HG03575 (cell line): ENCODE data around the gene BOD1L1.

ENCODE experiments used
- ATAC-seq: cut with Tn5 transposase; IDR thresholded peaks from one replicate; pipeline ENCODE4 v1.9.1; 2021; ENCODE audit not compliant: unreplicated experiment, insufficient number of reproducible peaks, low FRiP score; ENCODE audit errors: extremely low read depth

Gene BOD1L1

GRCh38 chr4:13543032-13543838, 84.3 kb downstream of the BOD1L1 start:
- ATAC-seq = no peak

- no peak for ATAC-seq
Observed at GRCh38 chr4:13542577-13543031, 84.9 kb downstream of the BOD1L1 start.

- ATAC-seq = no peak
Observed at GRCh38 chr4:13541720-13542576, 85.6 kb downstream of the BOD1L1 start.

- no peak for ATAC-seq
Observed at GRCh38 chr4:13541176-13541604, 86.3 kb downstream of the BOD1L1 start.

- ATAC-seq = no peak
Observed at GRCh38 chr4:13540446-13541175, 86.9 kb downstream of the BOD1L1 start.

GRCh38 chr4:13539619-13540445, 87.7 kb downstream of the BOD1L1 start:
- no peak for ATAC-seq

- ATAC-seq = no peak
Observed at GRCh38 chr4:13539047-13539618, 88.4 kb downstream of the BOD1L1 start.

GRCh38 chr4:13538427-13538973, 89.0 kb downstream of the BOD1L1 start:
- ATAC-seq = no peak

- no peak for ATAC-seq
Observed at GRCh38 chr4:13537832-13538177, 89.7 kb downstream of the BOD1L1 start.

GRCh38 chr4:13537011-13537831, 90.3 kb downstream of the BOD1L1 start:
- ATAC-seq = no peak

GRCh38 chr4:13536607-13537006, 90.9 kb downstream of the BOD1L1 start:
- no peak for ATAC-seq

- ATAC-seq = no peak
Observed at GRCh38 chr4:13535708-13536361, 91.7 kb downstream of the BOD1L1 start.

- ATAC-seq = no peak
Observed at GRCh38 chr4:13535118-13535517, 92.4 kb downstream of the BOD1L1 start.

- no peak for ATAC-seq
Observed at GRCh38 chr4:13534344-13535063, 93.0 kb downstream of the BOD1L1 start.

GRCh38 chr4:13533670-13534343, 93.7 kb downstream of the BOD1L1 start:
- ATAC-seq = no peak

- ATAC-seq = no peak
Observed at GRCh38 chr4:13531625-13531998, 95.9 kb downstream of the BOD1L1 start.
